HCT116 (cell line): ENCODE data around the gene DNAH7. TPM values are rescaled to one million over a fixed set of nuclear protein-coding genes. Genes with fewer than 3 reads are reported as not detected.

ENCODE experiments used
- ATAC-seq: fragments of 200-7000 bp; cut with Tn5 transposase; 2 replicates; pipeline ENCODE4 v1.9.1; 2020; ENCODE audit warnings: mild to moderate bottlenecking, moderate library complexity
- BruUV-seq: library from RNA; stranded (reverse); fragments of 400-500 nt; replicated peaks from 2 replicates; lab custom pipeline; 2021; lab: Mats Ljungman, UMichigan
- CTCF ChIA-PET: fragments of 300-600 bp; sonication (Branson Sonifier 250); formaldehyde crosslinking; loops from one replicate; lab custom pipeline; 2021; ENCODE audit warnings: antibody characterized with exemption; lab: Charles Lee
- POLR2A ChIA-PET: fragments of 300-600, 350-600 bp; sonication (Branson Sonifier 250); formaldehyde crosslinking; loops from one replicate; lab custom pipeline; 2021; ENCODE audit warnings: antibody characterized with exemption; lab: Charles Lee
- RAD21 ChIA-PET, 2 experiments: fragments of 300-600 bp; sonication (Branson Sonifier 250); formaldehyde crosslinking; loops; one replicate each; lab custom pipeline; 2023; ENCODE audit warnings: low total read pairs in 2 of 2; ENCODE audit not compliant: uncharacterized antibody in 2 of 2, unreplicated experiment in 2 of 2, low non-redundant PET in 1 of 2; lab: Charles Lee
- DNase-seq: peaks from one replicate; pipeline ENCODE4 v3.0.0-alpha.2; 2010; ENCODE audit warnings: low read depth, low spot score
- H2AFZ ChIP-seq: fragments of 200-600 bp; shearing (Covaris generic), sonication (generic); 2 replicates; pipeline ENCODE4 v1.6.1; 2017; ENCODE audit warnings: low read depth, mixed run types, mixed read lengths, antibody characterized with exemption, low read length; ENCODE audit not compliant: poor library complexity, severe bottlenecking
- H3K27ac ChIP-seq: 2 replicates; pipeline ENCODE4 v1.5.1; 2012; ENCODE audit warnings: low read depth, low read length
- H3K27me3 ChIP-seq: fragments of 200-600 bp; sonication (generic); 2 replicates; pipeline ENCODE4 v1.6.1; 2016; ENCODE audit warnings: mixed run types, low read length, mixed read lengths; ENCODE audit not compliant: insufficient read depth
- H3K36me3 ChIP-seq, 2 experiments: fragments of 200-500 bp in 1 of 2; fragments of 200-600 bp in 1 of 2; sonication (Bioruptor generic) in 1 of 2; sonication (generic) in 1 of 2; 2 replicates each; pipeline versions ENCODE4 v1.5.1 to v1.6.1; 2014 to 2016; ENCODE audit warnings: low read length in 2 of 2, inconsistent platforms in 1 of 2, mixed read lengths in 1 of 2, mixed run types in 1 of 2; ENCODE audit not compliant: insufficient read depth in 2 of 2, control insufficient read depth in 1 of 2
- H3K4me1 ChIP-seq, 2 experiments: fragments of 200-600 bp in 1 of 2; sonication (generic) in 1 of 2; 2 replicates each; pipeline versions ENCODE4 v1.5.1 to v1.6.1; 2012 to 2017; ENCODE audit warnings: low read length in 2 of 2, inconsistent platforms in 1 of 2, mild to moderate bottlenecking in 1 of 2, mixed read lengths in 1 of 2, mixed run types in 1 of 2, moderate library complexity in 1 of 2; ENCODE audit not compliant: insufficient read depth in 2 of 2, control insufficient read depth in 1 of 2
- H3K4me2 ChIP-seq: fragments of 200-600 bp; sonication (generic); 2 replicates; pipeline ENCODE4 v1.6.1; 2017; ENCODE audit warnings: mixed run types, low read length, mixed read lengths
- H3K4me3 ChIP-seq, 2 experiments: fragments of 200-600 bp in 1 of 2; sonication (generic) in 1 of 2; replicated peaks in 1 of 2; 2 replicates each; pipeline ENCODE4 v1.5.1; 2011 to 2016; ENCODE audit warnings: low read length in 2 of 2, control low read depth in 1 of 2, low read depth in 1 of 2, mild to moderate bottlenecking in 1 of 2, mixed read lengths in 1 of 2, mixed run types in 1 of 2
- H3K79me2 ChIP-seq: fragments of 200-600 bp; sonication (generic); 2 replicates; pipeline ENCODE4 v1.6.1; 2017; ENCODE audit warnings: mild to moderate bottlenecking, mixed run types, low read length, moderate library complexity, mixed read lengths; ENCODE audit not compliant: insufficient read depth
- H3K9ac ChIP-seq: fragments of 200-600 bp; sonication (generic); 2 replicates; pipeline ENCODE4 v1.6.1; 2016; ENCODE audit warnings: low read length, mixed read lengths
- H3K9me2 ChIP-seq: fragments of 200-600 bp; sonication (generic), shearing (Covaris generic); 2 replicates; pipeline ENCODE4 v1.6.1; 2017; ENCODE audit warnings: mixed run types, mild to moderate bottlenecking, moderate library complexity; ENCODE audit not compliant: insufficient read depth
- H3K9me3 ChIP-seq, 2 experiments: fragments of 200-500 bp in 1 of 2; fragments of 200-600 bp in 1 of 2; sonication (Bioruptor generic) in 1 of 2; sonication (generic) in 1 of 2; 2 replicates each; pipeline ENCODE4 v1.6.1; 2014 to 2017; ENCODE audit warnings: low read length in 2 of 2, mixed read lengths in 2 of 2, inconsistent platforms in 1 of 2, low read depth in 1 of 2, mild to moderate bottlenecking in 1 of 2, mixed run types in 1 of 2, moderate library complexity in 1 of 2; ENCODE audit not compliant: control insufficient read depth in 1 of 2, insufficient read depth in 1 of 2
- H4K20me1 ChIP-seq: fragments of 200-600 bp; sonication (generic), shearing (Covaris generic); 2 replicates; pipeline ENCODE4 v1.6.1; 2017; ENCODE audit warnings: mixed run types, mild to moderate bottlenecking, moderate library complexity; ENCODE audit not compliant: insufficient read depth
- ATF3 ChIP-seq: IDR thresholded peaks from 2 replicates; pipeline ENCODE4 v1.6.1; 2012
- CEBPB ChIP-seq: IDR thresholded peaks from 2 replicates; pipeline ENCODE4 v1.6.1; 2012; ENCODE audit warnings: low read depth
- EZH2 ChIP-seq: fragments of 200-600 bp; sonication (generic); IDR thresholded peaks from 2 replicates; pipeline ENCODE4 v1.6.1; 2017; ENCODE audit warnings: antibody characterized with exemption, mixed run types
- JUND ChIP-seq: IDR thresholded peaks from 2 replicates; pipeline ENCODE4 v1.6.1; 2012
- POLR2AphosphoS5 ChIP-seq: IDR thresholded peaks from 2 replicates; pipeline ENCODE4 v1.6.1; 2011; ENCODE audit warnings: mild to moderate bottlenecking, low read depth, low read length, moderate library complexity
- REST ChIP-seq: IDR thresholded peaks from 2 replicates; pipeline ENCODE4 v1.6.1; 2012; ENCODE audit warnings: low read depth
- TCF7L2 ChIP-seq: IDR thresholded peaks from 2 replicates; pipeline ENCODE4 v1.7.0; 2011; ENCODE audit warnings: borderline replicate concordance, inconsistent platforms; ENCODE audit not compliant: insufficient read depth, insufficient read length; ENCODE audit errors: extremely low read depth
- intact Hi-C: fragments of 100-400 bp; cut with micrococcal nuclease; formaldehyde crosslinking; loops from 2 replicates; pipeline ENCODE4 v1.10.0; 2022
- total RNA-seq: library from RNA; stranded (reverse); gene quantifications from one replicate; pipeline ENCODE4 v1.2.1, GENCODE V29; 2021; ENCODE audit not compliant: unreplicated experiment
- TF ChIP-seq, protein P1 (sequence below): IDR thresholded peaks from 2 replicates; pipeline ENCODE4 v1.6.1; 2012

The DNAH7 gene
- total RNA-seq, 1 experiment from 2014 or later = not detected

DNA sequence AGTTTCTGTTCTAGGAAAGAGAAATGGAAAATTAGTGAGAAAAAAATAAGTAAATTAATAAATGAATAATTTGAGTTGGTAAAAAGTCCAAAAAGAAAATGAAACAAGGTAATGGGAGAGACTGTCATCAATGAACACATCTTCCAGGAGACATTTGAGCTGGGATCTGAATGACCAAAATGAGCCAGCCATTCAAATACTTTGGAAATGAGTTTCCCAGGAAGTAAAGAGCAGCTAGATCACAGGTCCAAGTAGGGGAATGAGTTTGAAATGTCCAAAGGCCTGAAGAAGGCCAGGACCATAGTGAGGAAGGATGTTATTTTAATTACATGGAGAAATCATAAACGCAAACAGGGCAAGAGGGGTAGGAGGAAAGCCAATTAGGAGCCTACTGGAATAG is 6.6 kb upstream of the DNAH7 start:
- H2AFZ ChIP-seq = no peak overlapping the region
- H3K9me2 ChIP-seq = no peaks in the 10 kb centered on the region
- H3K27ac ChIP-seq = no peak overlapping the region
- BruUV-seq = no TSS peak
- ChIA-PET RAD21 (no interaction called here), POLR2A (no interaction called here), CTCF (no interaction called here)
- H3K27me3 ChIP-seq = no peaks in the 10 kb centered on the region
- H3K4me1 ChIP-seq = no peaks in the 10 kb centered on the region
- no peak for DNase-seq
- no peaks in the 10 kb centered on the region for H3K36me3 ChIP-seq
- TF ChIP-seq CEBPB (no peak), ATF3 (no peak), POLR2AphosphoS5 (no peak), JUND (no peak), TCF7L2 (no peak), REST (no peak), EZH2 (no peak)
- TF ChIP-seq, protein P1, sequence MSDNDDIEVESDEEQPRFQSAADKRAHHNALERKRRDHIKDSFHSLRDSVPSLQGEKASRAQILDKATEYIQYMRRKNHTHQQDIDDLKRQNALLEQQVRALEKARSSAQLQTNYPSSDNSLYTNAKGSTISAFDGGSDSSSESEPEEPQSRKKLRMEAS = no peak
- H3K9ac ChIP-seq = no peak overlapping the region
- no peak overlapping the region for H3K4me3 ChIP-seq
- intact Hi-C loops = no loop called here
- no peaks in the 10 kb centered on the region for H3K9me3 ChIP-seq
- ATAC-seq = no peak
- H3K4me2 ChIP-seq = no peak overlapping the region
- H3K79me2 ChIP-seq = no peaks in the 10 kb centered on the region
- no peaks in the 10 kb centered on the region for H4K20me1 ChIP-seq
